ENCODE results near the gene FCSK.
A peak's percentile ranks its signal among the peaks of the same experiment; 100 is the strongest.

FCSK gene

GRCh38 chr16:70480127-70481105, 26.0 kb downstream of the FCSK start:
- no peak for DNase-seq (ENCODE audit: low spot score)

DNA sequence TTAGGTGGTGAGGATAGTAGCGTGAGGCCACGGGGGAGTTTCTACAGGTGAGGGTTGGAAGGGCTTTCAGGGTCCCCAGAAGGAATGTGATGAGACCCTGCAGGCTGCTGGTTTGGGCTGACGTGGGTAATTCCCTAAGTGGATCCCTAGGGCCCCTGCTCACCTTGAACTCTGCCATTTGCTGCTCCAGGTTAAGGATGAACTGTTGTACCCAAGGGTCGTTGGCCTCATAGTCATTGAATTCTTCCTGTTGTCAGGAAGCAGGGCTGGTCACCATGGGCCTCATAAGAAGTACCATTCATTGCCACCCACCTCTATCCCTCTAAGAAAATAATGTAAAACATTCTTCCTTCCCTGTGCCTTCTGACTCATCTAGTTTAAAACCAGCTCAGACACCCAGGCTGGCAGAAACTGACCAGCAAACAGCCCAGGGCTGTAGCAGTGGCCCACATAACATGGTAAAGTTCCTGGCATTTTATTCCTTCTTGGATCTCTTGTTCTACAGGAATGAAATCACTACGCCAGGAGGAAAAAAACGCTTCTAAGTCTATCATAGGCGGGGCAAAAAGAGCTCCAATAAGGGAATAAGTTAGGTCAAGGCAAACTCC, 27.6 kb downstream of the FCSK start:
- DNase-seq (ENCODE audit: low spot score) = no peak

DNA sequence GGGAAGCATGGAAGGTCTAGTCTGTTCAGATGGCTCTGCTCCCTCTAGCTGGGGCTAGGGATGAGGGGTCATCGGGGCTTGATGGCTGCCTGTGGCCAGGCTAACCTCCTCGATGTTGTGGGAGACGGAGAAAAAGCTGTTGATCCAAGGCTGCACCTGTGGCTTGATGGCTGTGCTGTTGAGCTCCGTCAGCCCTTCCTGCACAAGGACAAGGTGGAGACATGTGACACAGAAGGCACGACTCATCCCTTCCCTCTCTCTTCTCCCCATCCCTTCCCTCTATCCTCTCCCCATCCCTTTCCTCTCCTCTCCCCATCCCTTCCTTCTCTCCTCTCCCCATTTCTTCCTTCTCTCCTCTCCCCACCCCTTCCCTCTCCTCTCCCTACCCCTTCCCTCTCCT, 28.2 kb downstream of the FCSK start:
- no peak for DNase-seq (ENCODE audit: low spot score)

- DNase-seq (ENCODE audit: low spot score) = no peak
These were observed 29.0 kb downstream of the FCSK start for GRCh38 chr16:70483426-70483825.

DNA sequence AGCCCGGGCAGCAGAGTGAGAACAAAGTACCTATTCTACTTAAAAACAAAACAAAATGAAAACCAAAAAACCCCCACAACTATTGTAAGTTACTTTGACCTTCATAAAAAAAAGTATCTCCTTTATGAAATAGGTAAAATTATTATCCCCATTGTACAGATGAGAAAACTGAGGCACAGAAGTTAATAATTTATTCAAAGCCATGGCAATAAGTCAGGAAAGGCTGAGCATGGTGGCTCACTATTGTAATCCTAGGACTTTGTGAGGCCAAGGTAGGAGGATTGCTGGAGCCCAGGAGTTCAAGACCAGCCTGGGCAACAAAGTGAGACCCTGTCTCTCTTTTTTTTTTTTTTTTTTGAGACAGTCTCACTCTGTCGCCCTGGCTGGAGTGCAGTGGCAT, 30.5 kb downstream of the FCSK start:
- no peak for DNase-seq (ENCODE audit: low spot score)

GRCh38 chr16:70490261-70490660, 35.9 kb downstream of the FCSK start:
- no peak for DNase-seq (ENCODE audit: low spot score)

DNA sequence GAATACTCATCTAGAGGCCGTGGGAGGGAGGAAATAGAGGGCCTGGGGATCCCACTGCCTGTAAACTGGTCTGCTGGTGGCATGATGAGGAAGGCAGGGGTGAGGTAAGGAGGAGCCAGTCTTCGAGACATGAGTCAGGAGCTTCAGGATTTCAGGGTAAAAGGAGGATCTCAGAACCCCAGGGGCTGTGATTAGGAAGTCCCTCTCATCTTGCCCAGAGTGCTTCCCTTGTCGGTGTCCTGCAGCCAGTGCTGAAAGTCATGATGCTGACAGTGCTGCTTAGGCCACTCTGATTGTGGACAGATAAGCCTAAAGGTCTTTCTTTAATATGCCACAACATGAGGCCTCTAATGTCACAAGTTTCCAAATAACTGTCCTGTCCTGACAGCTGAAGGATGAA, 39.4 kb downstream of the FCSK start:
- no peak for DNase-seq (ENCODE audit: low spot score)

DNA sequence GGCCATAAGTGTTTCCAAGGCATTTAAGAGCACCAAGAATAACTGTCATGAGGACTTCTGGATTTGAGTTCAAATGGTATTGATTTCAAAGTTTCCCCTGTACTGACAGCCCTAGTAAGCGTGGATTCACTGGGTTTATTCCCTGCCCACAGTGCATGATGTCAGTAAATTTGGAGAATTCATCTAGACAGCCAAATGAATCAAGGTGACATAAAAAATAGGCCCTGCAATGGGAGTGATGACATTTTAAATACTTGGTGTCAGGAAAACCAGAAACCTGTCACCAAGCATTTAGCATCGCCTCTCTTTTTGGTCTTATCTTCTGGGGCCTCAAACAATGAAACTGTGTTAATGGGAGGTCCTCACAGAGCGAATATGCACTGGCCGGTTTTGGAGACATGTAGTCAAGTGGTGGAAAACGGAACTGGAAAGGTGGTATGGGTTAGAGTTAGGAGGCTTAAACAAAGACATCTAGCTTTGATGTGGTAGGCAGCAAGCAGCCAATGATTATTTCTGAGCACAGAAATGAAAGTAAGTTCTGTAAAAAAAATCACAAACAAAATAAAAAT, 39.9 kb downstream of the FCSK start:
- DNase-seq (ENCODE audit: low spot score) = peak; percentile 21

DNA sequence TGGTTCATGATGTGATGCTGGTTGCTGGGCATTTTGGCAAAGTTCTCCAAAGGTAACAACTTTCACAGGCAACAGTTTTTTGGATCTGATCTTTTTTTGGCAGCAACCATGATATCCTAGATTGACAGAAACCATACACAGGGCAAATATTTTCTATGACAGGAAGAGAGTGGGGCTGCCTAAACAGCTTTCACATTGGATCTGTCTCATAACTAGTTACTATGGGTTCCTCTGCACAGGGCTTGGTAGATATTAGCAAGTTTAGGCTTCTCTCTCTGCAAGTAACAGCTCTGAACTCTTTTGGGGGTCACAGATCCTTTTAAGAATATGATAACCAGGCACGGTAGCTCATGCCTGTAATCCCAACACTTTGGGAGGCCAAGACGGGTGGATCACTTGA, 40.4 kb downstream of the FCSK start:
- no peak for DNase-seq (ENCODE audit: low spot score)

DNA sequence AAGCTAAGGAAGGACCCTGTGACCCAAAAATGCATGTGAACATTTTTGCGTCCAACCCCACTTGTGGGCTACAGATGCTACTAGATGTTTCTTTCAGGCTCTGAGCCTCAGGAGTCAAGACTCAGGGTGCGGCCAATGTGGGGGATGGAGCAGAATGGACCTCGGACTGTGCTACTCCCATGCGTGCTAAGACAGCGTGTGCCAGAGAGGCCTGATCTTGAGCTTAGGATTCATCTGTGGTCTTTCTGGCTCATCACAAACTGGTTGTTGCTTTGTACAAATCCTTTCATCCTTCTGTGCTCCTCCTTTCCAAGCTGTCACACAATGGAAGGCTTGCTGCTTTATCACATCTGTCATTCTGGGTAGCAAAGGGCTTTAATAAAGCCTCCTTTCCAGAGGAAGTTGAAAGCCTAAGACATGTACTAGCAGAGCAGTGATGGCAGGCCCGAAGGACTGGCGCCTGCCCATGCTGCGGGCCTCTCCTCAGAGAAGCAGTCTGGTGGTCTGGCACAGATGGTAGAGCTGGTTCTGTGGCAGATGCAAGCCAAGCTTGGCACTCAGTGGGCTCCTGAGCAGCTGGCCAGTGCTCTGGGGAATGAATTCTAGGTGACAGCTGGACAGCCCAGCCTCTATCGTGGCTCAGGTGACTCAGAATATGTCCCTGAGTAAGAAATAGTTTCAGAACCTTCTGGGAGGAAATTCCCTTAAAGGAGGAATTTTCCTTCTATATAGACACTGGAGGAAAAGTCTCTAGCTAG, 41.2 kb downstream of the FCSK start:
- no peak for DNase-seq (ENCODE audit: low spot score)

DNA sequence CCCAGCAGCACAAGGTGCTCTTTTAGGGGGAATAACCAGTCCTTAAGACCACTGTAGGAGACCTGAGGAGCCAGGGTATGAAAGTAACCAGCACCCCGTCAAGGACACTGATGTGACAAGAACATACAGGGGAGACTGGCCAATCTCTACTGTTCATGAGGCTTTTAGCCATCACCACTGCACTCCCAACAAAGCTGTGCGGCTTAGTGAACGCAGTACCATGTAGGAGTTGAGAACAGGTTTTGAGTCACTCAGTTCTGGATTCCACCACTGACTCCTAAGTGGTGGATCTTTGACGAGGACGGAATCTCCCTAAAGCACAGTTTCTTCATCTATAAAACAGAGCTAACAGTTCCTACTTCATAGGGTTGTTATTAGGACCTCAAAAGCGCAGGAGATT, 42.1 kb downstream of the FCSK start:
- no peak for DNase-seq (ENCODE audit: low spot score)

- DNase-seq (ENCODE audit: low spot score) = peak; percentile 39
These were observed 54.4 kb downstream of the FCSK start for GRCh38 chr16:70508752-70509151.

- DNase-seq (ENCODE audit: low spot score) = no peak
These were observed 55.8 kb downstream of the FCSK start for GRCh38 chr16:70510216-70510615.

DNA sequence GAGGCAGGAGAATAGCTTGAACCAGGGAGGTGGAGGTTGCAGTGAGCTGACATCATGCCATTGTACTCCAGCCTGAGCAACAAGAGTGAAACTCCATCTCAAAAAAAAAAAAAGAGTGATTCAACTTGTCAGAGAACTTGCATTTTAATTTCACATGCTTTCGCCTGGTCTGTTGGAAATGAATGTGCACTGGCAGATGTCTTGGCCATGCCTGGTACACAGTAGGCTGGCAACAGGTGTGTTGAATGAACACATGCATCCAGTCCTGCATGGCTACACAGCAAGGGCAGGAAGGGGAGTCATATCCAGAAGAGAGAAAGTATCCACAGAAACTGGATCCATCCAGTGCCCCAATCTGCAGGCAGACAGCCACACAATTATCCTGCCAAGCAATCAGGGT, 57.4 kb downstream of the FCSK start:
- no peak for DNase-seq (ENCODE audit: low spot score)

- DNase-seq (ENCODE audit: low spot score) = no peak
These were observed 58.1 kb downstream of the FCSK start for GRCh38 chr16:70512456-70512855.

DNA sequence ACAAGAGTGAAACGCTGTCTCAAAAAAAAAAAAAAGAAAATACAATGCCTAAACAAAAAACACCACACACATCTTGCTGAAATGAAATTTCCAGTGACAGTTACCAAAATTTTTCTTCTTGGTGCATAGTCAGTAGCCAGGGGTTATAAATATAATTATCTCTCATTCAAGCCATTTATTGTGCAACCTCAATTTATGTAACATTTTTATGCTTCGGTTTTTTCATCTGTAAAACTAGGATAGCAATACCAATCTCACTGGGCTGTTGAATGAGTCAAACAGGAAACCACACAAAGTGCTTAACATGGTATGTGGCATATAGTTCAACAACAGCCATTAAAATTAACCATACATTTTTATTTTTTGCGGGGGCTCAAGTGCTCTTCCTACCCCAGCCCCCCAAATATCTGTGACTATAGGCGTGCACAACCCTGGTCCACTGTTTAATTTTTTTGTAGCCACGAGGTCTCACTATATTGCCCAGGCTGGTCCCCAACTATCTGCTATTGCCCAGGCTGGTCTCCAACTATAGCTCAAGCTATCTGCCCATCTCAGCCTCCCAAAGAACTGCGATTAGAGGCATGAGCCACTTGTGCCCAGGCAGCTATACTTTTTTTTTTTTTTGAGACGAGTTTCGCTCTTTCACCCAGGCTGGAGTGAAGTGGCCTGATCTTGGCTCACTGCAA, 66.4 kb downstream of the FCSK start:
- peak; percentile 86 for DNase-seq (ENCODE audit: low spot score)

DNA sequence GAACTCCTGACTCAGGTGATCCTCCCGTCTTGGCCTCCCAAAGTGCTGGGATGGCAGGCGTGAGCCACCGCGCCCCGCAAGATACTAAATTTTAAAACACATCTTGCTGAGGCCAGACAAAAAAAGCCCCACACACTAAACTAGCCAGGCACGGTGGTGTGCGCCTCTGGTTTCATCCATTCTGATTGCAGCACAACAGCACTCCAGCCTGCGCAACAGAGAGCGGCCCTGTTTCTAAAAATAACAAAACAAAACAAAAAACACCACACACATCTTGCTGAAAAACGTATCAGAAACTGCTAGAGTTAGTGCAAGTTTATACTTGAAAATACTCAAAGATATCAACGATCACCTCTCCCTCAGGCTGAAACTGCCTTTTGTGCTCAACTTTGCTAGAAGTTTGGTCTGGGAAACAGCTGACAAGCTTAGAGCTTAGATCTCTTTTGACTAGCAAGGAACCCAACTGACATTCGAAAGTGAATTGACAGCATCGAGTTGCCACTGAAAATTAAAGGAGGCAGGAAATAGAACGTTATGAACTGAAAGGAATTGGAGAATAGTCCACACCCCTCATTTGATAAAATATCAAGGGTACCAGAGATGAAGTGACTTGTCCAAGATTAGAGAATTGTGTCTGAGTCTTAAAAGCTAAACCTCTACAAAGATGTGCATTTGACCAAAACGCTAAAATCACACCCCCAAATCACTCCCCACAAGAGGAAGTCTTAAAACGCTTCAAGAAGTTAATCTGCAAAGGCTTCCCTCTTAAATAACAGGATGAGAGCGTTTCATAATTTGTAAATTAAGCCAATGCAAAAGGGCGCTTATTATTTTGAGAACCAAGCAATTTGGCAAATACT, 68.1 kb downstream of the FCSK start:
- peak; percentile 49 for DNase-seq (ENCODE audit: low spot score)

DNA sequence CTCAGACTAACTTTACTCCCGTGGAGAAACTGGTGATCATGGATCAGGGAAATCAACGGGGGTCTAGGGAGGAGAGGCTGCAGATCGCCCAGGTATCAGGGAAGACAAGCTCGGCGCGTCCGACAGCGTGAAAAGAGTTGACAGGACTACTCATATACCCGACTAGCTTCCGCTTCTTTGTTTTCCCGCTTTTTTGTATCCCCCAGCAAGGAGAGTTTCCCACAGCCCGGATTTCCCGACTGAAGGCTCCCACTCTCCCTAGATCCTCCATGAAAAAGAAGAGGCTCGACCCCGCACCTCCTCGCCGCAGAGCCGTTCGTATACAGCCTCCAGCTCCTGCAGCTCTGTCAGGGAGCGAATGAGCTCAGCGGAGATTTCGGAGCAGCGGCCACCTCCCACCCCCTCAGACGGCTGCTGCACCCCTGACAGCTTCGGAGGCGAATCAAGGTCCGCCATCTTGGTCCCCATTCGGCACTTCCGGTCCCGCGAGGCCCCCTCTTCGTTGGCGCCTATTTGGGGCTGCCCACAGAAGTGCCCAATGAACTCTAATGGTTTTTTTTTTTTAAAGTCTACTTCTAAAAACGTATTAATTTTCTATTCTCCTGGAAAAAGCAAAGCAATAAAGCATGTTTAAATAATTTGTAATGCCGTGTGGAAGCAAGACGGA, 68.8 kb downstream of the FCSK start, which contains the start of gene COG4:
COG4 (minus strand) TSS at position 479 of the 667 bp plus-strand sequence; CDS start at position 468, 11 bp downstream.
- peak; percentile 93 for DNase-seq (ENCODE audit: low spot score)

GRCh38 chr16:70523743-70524398, 69.5 kb downstream of the FCSK start, which contains the start of gene SF3B3:
Gene SF3B3, plus strand, starts transcription at chr16:70523816. Its CDS starts 2,841 bp downstream, at chr16:70526657.
- peak; percentile 73 for DNase-seq (ENCODE audit: low spot score)

Measured in activated CD4-positive, alpha-beta T cell treated with anti-CD3 and anti-CD28 coated beads, Interleukin-2, Interleukin-4, amounts not matched to agents 100 ng/mL and 50 ng/mL, durations not matched to agents 16 hours and 8 hours (primary cell).